IPS DF 6.9 (cell line): ENCODE data around the gene PPP1R9A.
A peak's percentile ranks its signal among the peaks of the same experiment; 100 is the strongest.

ENCODE experiments used
- DNase-seq: peaks from one replicate; pipeline ENCODE4 v3.0.0-alpha.2; 2013; ENCODE audit warnings: low read depth, low spot score
- H3K27ac ChIP-seq: one replicate; pipeline ENCODE4 v1.5.1; 2013; ENCODE audit warnings: low read length, control low read depth
- H3K27me3 ChIP-seq: 2 replicates; pipeline ENCODE4 v1.6.1; 2013; ENCODE audit warnings: mild to moderate bottlenecking, low read length; ENCODE audit not compliant: control insufficient read depth, insufficient read depth
- H3K36me3 ChIP-seq: 2 replicates; pipeline ENCODE4 v1.6.1; 2013; ENCODE audit warnings: low read length; ENCODE audit not compliant: control insufficient read depth, insufficient read depth
- H3K4me1 ChIP-seq: 2 replicates; pipeline ENCODE4 v1.6.1; 2013; ENCODE audit warnings: low read length; ENCODE audit not compliant: control insufficient read depth, insufficient read depth
- H3K4me3 ChIP-seq: 2 replicates; pipeline ENCODE4 v1.5.1; 2013; ENCODE audit warnings: mild to moderate bottlenecking, low read length
- H3K9me3 ChIP-seq: 2 replicates; pipeline ENCODE4 v1.6.1; 2013; ENCODE audit warnings: low read length, inconsistent platforms; ENCODE audit not compliant: control insufficient read depth, insufficient read depth
- WGBS: extraction: QIAGEN DNeasy Blood & Tissue Kit; methylation state at CpG from one replicate; pipeline ENCODE4 v1.1.7; 2013; ENCODE audit warnings: mixed read lengths, missing lambda C conversion rate; ENCODE audit not compliant: insufficient read length, insufficient coverage; 5-methylcytosine and 5-hydroxymethylcytosine counted together

Gene PPP1R9A

DNA sequence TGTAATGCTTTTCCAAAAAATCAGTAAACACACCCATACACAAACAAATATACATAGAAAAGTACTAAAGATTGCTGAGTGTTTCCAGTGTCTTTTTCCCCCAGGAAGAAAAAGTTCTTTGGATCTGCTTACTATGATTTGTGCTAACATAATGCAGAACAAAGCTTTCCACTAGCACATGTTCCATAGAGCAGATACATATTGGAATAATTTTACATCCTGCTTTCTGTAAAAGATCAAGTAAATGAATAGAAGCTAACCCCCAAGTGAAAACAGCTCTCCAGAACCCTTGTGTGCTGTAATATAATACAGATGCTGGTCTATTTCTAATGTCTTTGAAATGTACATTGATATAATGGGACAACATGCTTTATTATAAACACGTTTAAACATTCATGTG, 291.5 kb downstream of the PPP1R9A start:
- no peak overlapping the region for H3K4me3 ChIP-seq
- H3K27ac ChIP-seq: no peak overlapping the region
- no CpG with 5 or more reads among the region's 1 CpG for WGBS
- H3K4me1 ChIP-seq: no peaks in the 10 kb centered on the region
- no peaks in the 10 kb centered on the region for H3K36me3 ChIP-seq
- H3K9me3 ChIP-seq: no peaks in the 10 kb centered on the region
- DNase-seq: no peak
- no peaks in the 10 kb centered on the region for H3K27me3 ChIP-seq

- WGBS: no CpG with 5 or more reads among the region's 3 CpGs
Measured at GRCh38 chr7:95199779-95200558, 292.6 kb downstream of the PPP1R9A start.

GRCh38 chr7:95200741-95201140, 293.3 kb downstream of the PPP1R9A start:
- no peak overlapping the region for H3K27ac ChIP-seq
- DNase-seq: no peak
- no peaks in the 10 kb centered on the region; the same call in 1 of the 2 replicates for H3K27me3 ChIP-seq
- no peak overlapping the region for H3K4me3 ChIP-seq
- H3K9me3 ChIP-seq: no peaks in the 10 kb centered on the region
- no CpG with 5 or more reads among the region's 1 CpG for WGBS
- no peaks in the 10 kb centered on the region for H3K4me1 ChIP-seq
- no peaks in the 10 kb centered on the region for H3K36me3 ChIP-seq

More at GRCh38 chr7:95199779-95200558, 292.6 kb downstream of the PPP1R9A start:
- no peaks in the 10 kb centered on the region; the same call in 1 of the 2 replicates for H3K27me3 ChIP-seq
- no peaks in the 10 kb centered on the region for H3K9me3 ChIP-seq
- no peaks in the 10 kb centered on the region for H3K36me3 ChIP-seq
- peak; percentile 25 for DNase-seq
- no peaks in the 10 kb centered on the region for H3K4me1 ChIP-seq
- H3K27ac ChIP-seq: no peak overlapping the region
- H3K4me3 ChIP-seq: no peak overlapping the region

GRCh38 chr7:95201727-95202126, 294.3 kb downstream of the PPP1R9A start:
- H3K27me3 ChIP-seq: no peaks in the 10 kb centered on the region; the same call in 1 of the 2 replicates
- no peaks in the 10 kb centered on the region for H3K9me3 ChIP-seq
- DNase-seq: no peak
- no peaks in the 10 kb centered on the region for H3K36me3 ChIP-seq
- no peak overlapping the region for H3K4me3 ChIP-seq
- no peak overlapping the region for H3K27ac ChIP-seq
- H3K4me1 ChIP-seq: no peaks in the 10 kb centered on the region

- no peaks in the 10 kb centered on the region for H3K4me1 ChIP-seq
- 100% methylated on average over 6 of the region's 6 CpGs for WGBS
- no peaks in the 10 kb centered on the region; the same call in 1 of the 2 replicates for H3K27me3 ChIP-seq
- no peaks in the 10 kb centered on the region for H3K36me3 ChIP-seq
- H3K4me3 ChIP-seq: no peak overlapping the region
- H3K9me3 ChIP-seq: no peaks in the 10 kb centered on the region
- no peak for DNase-seq
- no peak overlapping the region for H3K27ac ChIP-seq
Measured at GRCh38 chr7:95204618-95205017, 297.2 kb downstream of the PPP1R9A start.

GRCh38 chr7:95205665-95206225, 298.4 kb downstream of the PPP1R9A start:
- no CpG with 5 or more reads among the region's 1 CpG for WGBS
- Histone ChIP-seq H3K9me3 (no peaks in the 10 kb centered on the region), H3K27ac (no peak overlapping the region), H3K36me3 (no peaks in the 10 kb centered on the region), H3K4me1 (no peaks in the 10 kb centered on the region), H3K4me3 (no peak overlapping the region), H3K27me3 (no peaks in the 10 kb centered on the region; the same call in 1 of the 2 replicates)
- no peak for DNase-seq

DNA sequence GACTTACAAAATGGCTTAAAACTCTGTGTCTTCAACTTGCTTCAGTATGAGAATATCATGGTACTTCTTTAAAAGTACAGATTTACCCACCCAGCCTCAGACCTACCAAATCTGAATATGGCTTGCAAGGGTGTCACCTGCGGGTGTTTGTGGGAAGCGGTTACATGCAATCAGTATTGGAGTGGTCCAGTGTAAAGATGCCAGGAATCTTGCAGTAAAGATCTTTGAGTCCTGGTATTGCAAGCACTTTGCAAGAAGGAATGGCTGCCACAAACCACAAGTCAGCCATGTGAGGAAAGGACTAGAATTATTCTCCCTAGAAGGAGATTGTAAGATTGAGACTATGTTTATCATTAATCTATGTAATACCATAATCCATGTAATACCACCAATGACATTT, 301.9 kb downstream of the PPP1R9A start:
- no peaks in the 10 kb centered on the region; the same call in 1 of the 2 replicates for H3K27me3 ChIP-seq
- no peak overlapping the region for H3K4me3 ChIP-seq
- H3K4me1 ChIP-seq: no peaks in the 10 kb centered on the region
- no peaks in the 10 kb centered on the region for H3K9me3 ChIP-seq
- no peaks in the 10 kb centered on the region for H3K36me3 ChIP-seq
- no peak for DNase-seq
- H3K27ac ChIP-seq: no peak overlapping the region
- no CpG with 5 or more reads among the region's 2 CpGs for WGBS

- Histone ChIP-seq H3K36me3 (no peaks in the 10 kb centered on the region), H3K9me3 (no peaks in the 10 kb centered on the region), H3K4me1 (no peaks in the 10 kb centered on the region), H3K27me3 (no peaks in the 10 kb centered on the region), H3K4me3 (no peak overlapping the region), H3K27ac (no peak overlapping the region)
- DNase-seq: no peak
- no CpG with 5 or more reads among the region's 2 CpGs for WGBS
Measured at GRCh38 chr7:95209788-95210187, 302.4 kb downstream of the PPP1R9A start.

GRCh38 chr7:95213148-95213547, 305.8 kb downstream of the PPP1R9A start:
- Histone ChIP-seq H3K27me3 (no peaks in the 10 kb centered on the region), H3K9me3 (no peaks in the 10 kb centered on the region), H3K27ac (no peak overlapping the region), H3K36me3 (no peaks in the 10 kb centered on the region), H3K4me3 (no peak overlapping the region), H3K4me1 (no peaks in the 10 kb centered on the region)
- no peak for DNase-seq
- WGBS: no CpG with 5 or more reads among the region's 2 CpGs

GRCh38 chr7:95213809-95214492, 306.6 kb downstream of the PPP1R9A start:
- no peak for DNase-seq
- WGBS: no CpG with 5 or more reads among the region's 6 CpGs

More at GRCh38 chr7:95213809-95214492, 306.6 kb downstream of the PPP1R9A start:
- H3K4me3 ChIP-seq: no peak overlapping the region
- no peaks in the 10 kb centered on the region for H3K9me3 ChIP-seq
- H3K27ac ChIP-seq: no peak overlapping the region
- no peaks in the 10 kb centered on the region for H3K27me3 ChIP-seq
- H3K4me1 ChIP-seq: no peaks in the 10 kb centered on the region
- no peaks in the 10 kb centered on the region for H3K36me3 ChIP-seq
